HCT116 (cell line): Measurements from ENCODE around the gene CXCL9. TPM values are rescaled to one million over a fixed set of nuclear protein-coding genes. Genes with fewer than 3 reads are reported as not detected.

Experiments
- ATAC-seq: fragments of 200-7000 bp; cut with Tn5 transposase; 2 replicates; pipeline ENCODE4 v1.9.1; 2020; ENCODE audit warnings: mild to moderate bottlenecking, moderate library complexity
- BruUV-seq: library from RNA; stranded (reverse); fragments of 400-500 nt; replicated peaks from 2 replicates; lab custom pipeline; 2021; lab: Mats Ljungman, UMichigan
- CTCF ChIA-PET: fragments of 300-600 bp; sonication (Branson Sonifier 250); formaldehyde crosslinking; loops from one replicate; lab custom pipeline; 2021; ENCODE audit warnings: antibody characterized with exemption; lab: Charles Lee
- POLR2A ChIA-PET: fragments of 300-600, 350-600 bp; sonication (Branson Sonifier 250); formaldehyde crosslinking; loops from one replicate; lab custom pipeline; 2021; ENCODE audit warnings: antibody characterized with exemption; lab: Charles Lee
- RAD21 ChIA-PET, 2 experiments: fragments of 300-600 bp; sonication (Branson Sonifier 250); formaldehyde crosslinking; loops; one replicate each; lab custom pipeline; 2023; ENCODE audit warnings: low total read pairs in 2 of 2; ENCODE audit not compliant: uncharacterized antibody in 2 of 2, unreplicated experiment in 2 of 2, low non-redundant PET in 1 of 2; lab: Charles Lee
- DNase-seq: peaks from one replicate; pipeline ENCODE4 v3.0.0-alpha.2; 2010; ENCODE audit warnings: low read depth, low spot score
- H2AFZ ChIP-seq: fragments of 200-600 bp; shearing (Covaris generic), sonication (generic); 2 replicates; pipeline ENCODE4 v1.6.1; 2017; ENCODE audit warnings: low read depth, mixed run types, mixed read lengths, antibody characterized with exemption, low read length; ENCODE audit not compliant: poor library complexity, severe bottlenecking
- H3K27ac ChIP-seq: 2 replicates; pipeline ENCODE4 v1.5.1; 2012; ENCODE audit warnings: low read depth, low read length
- H3K27me3 ChIP-seq: fragments of 200-600 bp; sonication (generic); 2 replicates; pipeline ENCODE4 v1.6.1; 2016; ENCODE audit warnings: mixed run types, low read length, mixed read lengths; ENCODE audit not compliant: insufficient read depth
- H3K36me3 ChIP-seq, 2 experiments: fragments of 200-500 bp in 1 of 2; fragments of 200-600 bp in 1 of 2; sonication (Bioruptor generic) in 1 of 2; sonication (generic) in 1 of 2; 2 replicates each; pipeline versions ENCODE4 v1.5.1 to v1.6.1; 2014 to 2016; ENCODE audit warnings: low read length in 2 of 2, inconsistent platforms in 1 of 2, mixed read lengths in 1 of 2, mixed run types in 1 of 2; ENCODE audit not compliant: insufficient read depth in 2 of 2, control insufficient read depth in 1 of 2
- H3K4me1 ChIP-seq, 2 experiments: fragments of 200-600 bp in 1 of 2; sonication (generic) in 1 of 2; 2 replicates each; pipeline versions ENCODE4 v1.5.1 to v1.6.1; 2012 to 2017; ENCODE audit warnings: low read length in 2 of 2, inconsistent platforms in 1 of 2, mild to moderate bottlenecking in 1 of 2, mixed read lengths in 1 of 2, mixed run types in 1 of 2, moderate library complexity in 1 of 2; ENCODE audit not compliant: insufficient read depth in 2 of 2, control insufficient read depth in 1 of 2
- H3K4me2 ChIP-seq: fragments of 200-600 bp; sonication (generic); 2 replicates; pipeline ENCODE4 v1.6.1; 2017; ENCODE audit warnings: mixed run types, low read length, mixed read lengths
- H3K4me3 ChIP-seq, 2 experiments: fragments of 200-600 bp in 1 of 2; sonication (generic) in 1 of 2; replicated peaks in 1 of 2; 2 replicates each; pipeline ENCODE4 v1.5.1; 2011 to 2016; ENCODE audit warnings: low read length in 2 of 2, control low read depth in 1 of 2, low read depth in 1 of 2, mild to moderate bottlenecking in 1 of 2, mixed read lengths in 1 of 2, mixed run types in 1 of 2
- H3K79me2 ChIP-seq: fragments of 200-600 bp; sonication (generic); 2 replicates; pipeline ENCODE4 v1.6.1; 2017; ENCODE audit warnings: mild to moderate bottlenecking, mixed run types, low read length, moderate library complexity, mixed read lengths; ENCODE audit not compliant: insufficient read depth
- H3K9ac ChIP-seq: fragments of 200-600 bp; sonication (generic); 2 replicates; pipeline ENCODE4 v1.6.1; 2016; ENCODE audit warnings: low read length, mixed read lengths
- H3K9me2 ChIP-seq: fragments of 200-600 bp; sonication (generic), shearing (Covaris generic); 2 replicates; pipeline ENCODE4 v1.6.1; 2017; ENCODE audit warnings: mixed run types, mild to moderate bottlenecking, moderate library complexity; ENCODE audit not compliant: insufficient read depth
- H3K9me3 ChIP-seq, 2 experiments: fragments of 200-500 bp in 1 of 2; fragments of 200-600 bp in 1 of 2; sonication (Bioruptor generic) in 1 of 2; sonication (generic) in 1 of 2; 2 replicates each; pipeline ENCODE4 v1.6.1; 2014 to 2017; ENCODE audit warnings: low read length in 2 of 2, mixed read lengths in 2 of 2, inconsistent platforms in 1 of 2, low read depth in 1 of 2, mild to moderate bottlenecking in 1 of 2, mixed run types in 1 of 2, moderate library complexity in 1 of 2; ENCODE audit not compliant: control insufficient read depth in 1 of 2, insufficient read depth in 1 of 2
- H4K20me1 ChIP-seq: fragments of 200-600 bp; sonication (generic), shearing (Covaris generic); 2 replicates; pipeline ENCODE4 v1.6.1; 2017; ENCODE audit warnings: mixed run types, mild to moderate bottlenecking, moderate library complexity; ENCODE audit not compliant: insufficient read depth
- EZH2 ChIP-seq: fragments of 200-600 bp; sonication (generic); IDR thresholded peaks from 2 replicates; pipeline ENCODE4 v1.6.1; 2017; ENCODE audit warnings: antibody characterized with exemption, mixed run types
- JUND ChIP-seq: IDR thresholded peaks from 2 replicates; pipeline ENCODE4 v1.6.1; 2012
- POLR2A ChIP-seq: IDR thresholded peaks from 2 replicates; pipeline ENCODE4 v1.7.0; 2011; ENCODE audit warnings: borderline replicate concordance; ENCODE audit not compliant: insufficient read depth, insufficient read length; ENCODE audit errors: extremely low read depth
- RAD21 ChIP-seq: IDR thresholded peaks from 2 replicates; pipeline ENCODE4 v1.6.1; 2012; ENCODE audit warnings: low read depth, mild to moderate bottlenecking
- SIN3A ChIP-seq: IDR thresholded peaks from 2 replicates; pipeline ENCODE4 v1.6.1; 2012; ENCODE audit warnings: low read depth
- SRF ChIP-seq: IDR thresholded peaks from 2 replicates; pipeline ENCODE4 v1.6.1; 2012; ENCODE audit warnings: low read depth
- YY1 ChIP-seq: IDR thresholded peaks from 2 replicates; pipeline ENCODE4 v1.6.1; 2011; ENCODE audit warnings: low read length, low read depth, moderate library complexity, mild to moderate bottlenecking; ENCODE audit not compliant: insufficient replicate concordance; ENCODE audit errors: extremely low read depth
- intact Hi-C: fragments of 100-400 bp; cut with micrococcal nuclease; formaldehyde crosslinking; loops from 2 replicates; pipeline ENCODE4 v1.10.0; 2022
- total RNA-seq: library from RNA; stranded (reverse); gene quantifications from one replicate; pipeline ENCODE4 v1.2.1, GENCODE V29; 2021; ENCODE audit not compliant: unreplicated experiment
- TF ChIP-seq, protein P1 (sequence below), 3 experiments: fragments of 200-600 bp in 1 of 3; sonication (generic) in 1 of 3; IDR thresholded peaks in 2 of 3; conservative IDR thresholded peaks in 1 of 3; 2 replicates each; pipeline ENCODE4 v1.5.1; 2012 to 2017; ENCODE audit warnings: low read depth in 2 of 3, low read length in 2 of 3, antibody characterized with exemption in 1 of 3, borderline replicate concordance in 1 of 3, control low read depth in 1 of 3, mild to moderate bottlenecking in 1 of 3, mixed read lengths in 1 of 3, mixed run types in 1 of 3, moderate library complexity in 1 of 3; ENCODE audit not compliant: insufficient read depth in 1 of 3
- TF ChIP-seq, protein P2 (sequence below): IDR thresholded peaks from 2 replicates; pipeline ENCODE4 v1.6.1; 2012; ENCODE audit warnings: low read depth

CXCL9 gene
- total RNA-seq, 1 experiment from 2014 or later: not detected

DNA sequence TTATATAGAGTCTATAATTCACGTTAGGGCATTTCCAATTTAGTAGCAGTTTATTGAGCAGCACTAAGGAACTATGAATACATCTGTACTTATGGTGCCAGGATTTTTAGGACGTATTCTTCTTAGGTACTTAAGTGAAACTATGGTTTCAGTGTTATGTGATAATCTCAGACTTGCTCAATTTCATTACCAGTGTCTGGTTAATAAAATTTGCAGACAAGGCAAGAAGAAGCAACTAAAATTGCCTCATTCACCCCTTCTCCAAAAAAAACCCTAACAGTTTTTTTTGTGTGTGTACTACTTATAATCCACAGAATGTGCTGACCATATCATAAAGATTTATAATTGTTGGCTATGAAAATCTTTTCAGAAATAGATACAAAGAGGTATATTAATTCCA lies 22.0 kb upstream of the CXCL9 start:
- DNase-seq (no peak), ATAC-seq (no peak)
- no peak overlapping the region for H3K4me2 ChIP-seq
- no peaks in the 10 kb centered on the region for H3K27me3 ChIP-seq
- ChIA-PET RAD21 (no interaction called here), CTCF (no interaction called here), POLR2A (no interaction called here)
- H3K27ac ChIP-seq: no peak overlapping the region
- no peaks in the 10 kb centered on the region for H3K36me3 ChIP-seq
- H3K9ac ChIP-seq: no peak overlapping the region
- H3K4me3 ChIP-seq: no peak overlapping the region
- intact Hi-C loops: no loop called here
- H4K20me1 ChIP-seq: no peaks in the 10 kb centered on the region
- no TSS peak for BruUV-seq
- H3K4me1 ChIP-seq: no peaks in the 10 kb centered on the region
- no peaks in the 10 kb centered on the region for H3K9me3 ChIP-seq
- no peak overlapping the region for H2AFZ ChIP-seq
- H3K79me2 ChIP-seq: no peaks in the 10 kb centered on the region
- TF ChIP-seq SIN3A (no peak), EZH2 (no peak), JUND (no peak), POLR2A (no peak), RAD21 (no peak), SRF (no peak), YY1 (no peak)
- TF ChIP-seq, protein P1, sequence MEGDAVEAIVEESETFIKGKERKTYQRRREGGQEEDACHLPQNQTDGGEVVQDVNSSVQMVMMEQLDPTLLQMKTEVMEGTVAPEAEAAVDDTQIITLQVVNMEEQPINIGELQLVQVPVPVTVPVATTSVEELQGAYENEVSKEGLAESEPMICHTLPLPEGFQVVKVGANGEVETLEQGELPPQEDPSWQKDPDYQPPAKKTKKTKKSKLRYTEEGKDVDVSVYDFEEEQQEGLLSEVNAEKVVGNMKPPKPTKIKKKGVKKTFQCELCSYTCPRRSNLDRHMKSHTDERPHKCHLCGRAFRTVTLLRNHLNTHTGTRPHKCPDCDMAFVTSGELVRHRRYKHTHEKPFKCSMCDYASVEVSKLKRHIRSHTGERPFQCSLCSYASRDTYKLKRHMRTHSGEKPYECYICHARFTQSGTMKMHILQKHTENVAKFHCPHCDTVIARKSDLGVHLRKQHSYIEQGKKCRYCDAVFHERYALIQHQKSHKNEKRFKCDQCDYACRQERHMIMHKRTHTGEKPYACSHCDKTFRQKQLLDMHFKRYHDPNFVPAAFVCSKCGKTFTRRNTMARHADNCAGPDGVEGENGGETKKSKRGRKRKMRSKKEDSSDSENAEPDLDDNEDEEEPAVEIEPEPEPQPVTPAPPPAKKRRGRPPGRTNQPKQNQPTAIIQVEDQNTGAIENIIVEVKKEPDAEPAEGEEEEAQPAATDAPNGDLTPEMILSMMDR (IDR thresholded peaks at IDR 0.05 in 2 of 3, conservative IDR thresholded peaks at IDR 0.05 in 1 of 3; ENCODE audit: borderline replicate concordance in 1 of 3, insufficient read depth in 1 of 3, low read depth in 2 of 3, low read length in 2 of 3): no peak
- TF ChIP-seq, protein P2, sequence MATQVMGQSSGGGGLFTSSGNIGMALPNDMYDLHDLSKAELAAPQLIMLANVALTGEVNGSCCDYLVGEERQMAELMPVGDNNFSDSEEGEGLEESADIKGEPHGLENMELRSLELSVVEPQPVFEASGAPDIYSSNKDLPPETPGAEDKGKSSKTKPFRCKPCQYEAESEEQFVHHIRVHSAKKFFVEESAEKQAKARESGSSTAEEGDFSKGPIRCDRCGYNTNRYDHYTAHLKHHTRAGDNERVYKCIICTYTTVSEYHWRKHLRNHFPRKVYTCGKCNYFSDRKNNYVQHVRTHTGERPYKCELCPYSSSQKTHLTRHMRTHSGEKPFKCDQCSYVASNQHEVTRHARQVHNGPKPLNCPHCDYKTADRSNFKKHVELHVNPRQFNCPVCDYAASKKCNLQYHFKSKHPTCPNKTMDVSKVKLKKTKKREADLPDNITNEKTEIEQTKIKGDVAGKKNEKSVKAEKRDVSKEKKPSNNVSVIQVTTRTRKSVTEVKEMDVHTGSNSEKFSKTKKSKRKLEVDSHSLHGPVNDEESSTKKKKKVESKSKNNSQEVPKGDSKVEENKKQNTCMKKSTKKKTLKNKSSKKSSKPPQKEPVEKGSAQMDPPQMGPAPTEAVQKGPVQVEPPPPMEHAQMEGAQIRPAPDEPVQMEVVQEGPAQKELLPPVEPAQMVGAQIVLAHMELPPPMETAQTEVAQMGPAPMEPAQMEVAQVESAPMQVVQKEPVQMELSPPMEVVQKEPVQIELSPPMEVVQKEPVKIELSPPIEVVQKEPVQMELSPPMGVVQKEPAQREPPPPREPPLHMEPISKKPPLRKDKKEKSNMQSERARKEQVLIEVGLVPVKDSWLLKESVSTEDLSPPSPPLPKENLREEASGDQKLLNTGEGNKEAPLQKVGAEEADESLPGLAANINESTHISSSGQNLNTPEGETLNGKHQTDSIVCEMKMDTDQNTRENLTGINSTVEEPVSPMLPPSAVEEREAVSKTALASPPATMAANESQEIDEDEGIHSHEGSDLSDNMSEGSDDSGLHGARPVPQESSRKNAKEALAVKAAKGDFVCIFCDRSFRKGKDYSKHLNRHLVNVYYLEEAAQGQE: no peak
- TF ChIP-seq, all 23 proteins: peak for 0
- no peaks in the 10 kb centered on the region for H3K9me2 ChIP-seq
